ENCODE measurements around the gene ACTR8. TPM values are rescaled to one million over a fixed set of nuclear protein-coding genes. Genes with fewer than 3 reads are reported as not detected.

Gene ACTR8
- total and polyA plus RNA-seq, 11 donors = 12.0 to 48.2 (median 28.2) TPM

DNA sequence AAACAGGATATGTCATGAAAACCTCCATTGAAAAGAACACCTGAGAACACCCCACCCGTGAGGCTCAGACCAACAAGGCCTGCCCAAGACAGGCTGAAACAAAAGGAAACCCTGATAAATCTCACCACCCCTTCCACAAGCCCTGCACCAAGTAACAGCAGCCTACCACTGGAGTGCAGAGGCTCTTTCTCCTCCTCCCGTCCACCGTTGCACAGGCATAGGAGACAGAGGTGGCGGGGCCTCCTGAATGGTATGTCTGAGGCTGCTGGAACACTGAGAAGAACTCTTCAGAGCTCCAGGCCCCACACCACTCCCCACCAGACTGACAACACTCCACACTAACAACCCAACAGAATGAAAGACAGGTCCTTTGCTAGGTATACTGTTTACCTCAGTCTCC, 57.2 kb downstream of the ACTR8 start:
- 87 to 96% (median 89%) methylated on average over 4 of the region's 4 CpGs for WGBS, 4 donors
- Histone ChIP-seq H3K4me3 (no peak overlapping the region), H3K27me3 (no peaks in the 10 kb centered on the region), H3K36me3 (no peaks in the 10 kb centered on the region), H3K4me1 (no peaks in the 10 kb centered on the region), H3K27ac (no peak overlapping the region), H3K9me3 (no peaks in the 10 kb centered on the region)
- intact Hi-C loops (cut with DNase I) = no loop called here
- TF ChIP-seq, protein P1, sequence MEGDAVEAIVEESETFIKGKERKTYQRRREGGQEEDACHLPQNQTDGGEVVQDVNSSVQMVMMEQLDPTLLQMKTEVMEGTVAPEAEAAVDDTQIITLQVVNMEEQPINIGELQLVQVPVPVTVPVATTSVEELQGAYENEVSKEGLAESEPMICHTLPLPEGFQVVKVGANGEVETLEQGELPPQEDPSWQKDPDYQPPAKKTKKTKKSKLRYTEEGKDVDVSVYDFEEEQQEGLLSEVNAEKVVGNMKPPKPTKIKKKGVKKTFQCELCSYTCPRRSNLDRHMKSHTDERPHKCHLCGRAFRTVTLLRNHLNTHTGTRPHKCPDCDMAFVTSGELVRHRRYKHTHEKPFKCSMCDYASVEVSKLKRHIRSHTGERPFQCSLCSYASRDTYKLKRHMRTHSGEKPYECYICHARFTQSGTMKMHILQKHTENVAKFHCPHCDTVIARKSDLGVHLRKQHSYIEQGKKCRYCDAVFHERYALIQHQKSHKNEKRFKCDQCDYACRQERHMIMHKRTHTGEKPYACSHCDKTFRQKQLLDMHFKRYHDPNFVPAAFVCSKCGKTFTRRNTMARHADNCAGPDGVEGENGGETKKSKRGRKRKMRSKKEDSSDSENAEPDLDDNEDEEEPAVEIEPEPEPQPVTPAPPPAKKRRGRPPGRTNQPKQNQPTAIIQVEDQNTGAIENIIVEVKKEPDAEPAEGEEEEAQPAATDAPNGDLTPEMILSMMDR (IDR thresholded peaks at IDR 0.05) = no peak
- TF ChIP-seq POLR2A (IDR thresholded peaks at IDR 0.05) = no peak
- no peak for DNase-seq
- no peak for ATAC-seq

GRCh38 chr3:53823956-53824657, 57.8 kb downstream of the ACTR8 start:
- H3K27me3 ChIP-seq = no peaks in the 10 kb centered on the region
- H3K4me1 ChIP-seq = no peaks in the 10 kb centered on the region
- TF ChIP-seq, protein P1 (IDR thresholded peaks at IDR 0.05) = no peak
- TF ChIP-seq POLR2A (IDR thresholded peaks at IDR 0.05) = no peak
- no peak for DNase-seq
- no peaks in the 10 kb centered on the region for H3K9me3 ChIP-seq
- no peak for ATAC-seq
- H3K4me3 ChIP-seq = no peak overlapping the region
- H3K36me3 ChIP-seq = no peaks in the 10 kb centered on the region
- 56 to 70% (median 66%) methylated on average over 10 of the region's 10 CpGs for WGBS, 4 donors
- intact Hi-C loops (cut with DNase I) = no loop called here
- no peak overlapping the region for H3K27ac ChIP-seq

DNA sequence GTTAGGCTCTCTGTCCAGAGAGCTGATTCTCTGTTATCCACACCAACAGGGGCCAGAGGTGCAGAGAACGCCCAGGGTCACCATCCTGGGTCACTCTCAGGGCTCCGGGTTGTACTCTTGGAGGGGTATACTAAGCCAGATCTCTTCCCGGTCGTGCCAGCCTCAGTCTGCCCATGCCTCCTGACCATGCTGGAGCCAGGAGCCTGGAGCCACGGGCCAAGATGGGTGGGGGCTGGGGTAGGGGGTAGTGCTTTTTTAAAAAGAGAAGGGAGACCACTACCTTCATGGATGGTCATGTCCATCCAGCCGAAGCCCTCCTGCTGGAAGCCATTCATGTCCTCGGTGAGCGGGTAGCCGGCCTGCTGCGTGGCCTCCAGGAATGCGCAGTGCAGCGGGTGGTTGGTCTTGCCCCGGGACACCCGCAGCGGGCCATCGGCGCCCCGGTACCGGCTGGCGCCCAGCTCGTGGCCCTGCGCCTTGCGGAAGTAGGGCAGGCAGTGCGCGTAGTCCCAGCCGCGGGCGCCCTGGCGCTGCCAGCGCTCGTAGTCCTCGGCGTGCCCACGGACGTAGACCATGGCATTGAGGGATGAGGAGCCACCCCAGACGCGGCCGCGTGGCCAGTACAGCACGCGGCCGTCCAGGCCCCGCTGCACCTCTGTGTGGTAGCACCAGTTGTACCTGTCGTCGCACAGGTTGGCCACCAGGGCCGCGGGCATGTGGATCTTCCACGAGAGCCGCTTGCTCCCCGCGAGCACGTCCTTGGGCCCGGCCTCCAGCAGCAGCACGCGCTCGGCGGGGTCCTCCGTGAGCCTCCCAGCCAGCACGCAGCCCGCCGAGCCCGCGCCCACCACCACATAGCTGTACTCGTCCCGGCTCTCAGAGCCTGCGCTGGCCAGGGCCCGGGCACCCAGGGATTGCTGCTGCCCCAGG, 58.7 kb downstream of the ACTR8 start:
- DNase-seq (no peak), ATAC-seq (peak in 1 of 4 donors; percentile 18)
- no peaks in the 10 kb centered on the region for H3K4me1 ChIP-seq
- TF ChIP-seq POLR2A (IDR thresholded peaks at IDR 0.05) = no peak
- TF ChIP-seq, protein P1 (IDR thresholded peaks at IDR 0.05) = no peak
- 93 to 96% (median 96%) methylated on average over 39 to 67 of the region's 67 CpGs for WGBS, 4 donors
- intact Hi-C loops (cut with DNase I) = no loop called here
- H3K27me3 ChIP-seq = no peaks in the 10 kb centered on the region
- no peaks in the 10 kb centered on the region for H3K36me3 ChIP-seq
- no peaks in the 10 kb centered on the region for H3K9me3 ChIP-seq
- no peak overlapping the region for H3K27ac ChIP-seq
- no peak overlapping the region for H3K4me3 ChIP-seq

DNA sequence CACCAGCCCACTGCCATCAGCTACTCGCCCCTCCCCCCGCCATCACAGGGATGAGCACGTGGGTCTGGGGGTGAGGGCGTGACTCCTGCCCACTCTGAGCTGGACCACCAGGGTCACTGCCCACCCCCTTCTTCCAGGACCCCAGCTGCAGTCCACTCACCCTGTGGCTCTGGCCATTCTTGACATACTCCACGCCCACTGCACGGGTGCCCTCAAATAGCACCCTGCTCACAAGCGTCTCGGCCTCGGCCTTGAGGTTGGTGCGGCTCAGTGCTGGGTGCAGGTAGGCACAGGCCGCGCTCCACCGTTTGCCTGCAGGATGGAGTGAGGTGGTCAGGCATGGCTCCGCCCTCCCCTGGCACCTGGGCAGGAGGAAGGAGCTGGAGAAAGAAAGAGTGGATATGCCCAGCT, 59.6 kb downstream of the ACTR8 start:
- H3K9me3 ChIP-seq = no peaks in the 10 kb centered on the region
- WGBS, 4 donors = 84 to 93% (median 89%) methylated on average over 14 of the region's 14 CpGs
- ATAC-seq = no peak
- H3K4me1 ChIP-seq = no peaks in the 10 kb centered on the region
- DNase-seq = no peak
- intact Hi-C loops (cut with DNase I) = loop anchor here in 1 of 10 donors (1.0 kb wide), 1 partner anchor 31 kb away; no protein-coding TSS in a partner anchor
- H3K27me3 ChIP-seq = no peaks in the 10 kb centered on the region
- H3K4me3 ChIP-seq = no peak overlapping the region
- H3K27ac ChIP-seq = no peak overlapping the region
- no peaks in the 10 kb centered on the region for H3K36me3 ChIP-seq
- TF ChIP-seq POLR2A (IDR thresholded peaks at IDR 0.05) = no peak
- TF ChIP-seq, protein P1 (IDR thresholded peaks at IDR 0.05) = no peak

All from heart left ventricle (tissue), 16 donors.